Keratinocyte (primary cell): ENCODE results near the gene USP34. TPM values are rescaled to one million over a fixed set of nuclear protein-coding genes. Genes with fewer than 3 reads are reported as not detected.
"Not testable (repeated sequence)": the region's sequence is repeated elsewhere in the genome, so short reads cannot be mapped to it uniquely, and the experiment has no call there.

Experiments
- DNase-seq: peaks from one replicate; pipeline ENCODE4 v3.0.0-alpha.2; 2011; ENCODE audit warnings: low read depth, missing footprints, low spot score
- FAIRE-seq: peaks from 2 replicates; lab custom pipeline; 2011; peaks lifted over from hg19 to GRCh38; lab: Jason Lieb, UNC
- H2AFZ ChIP-seq: 2 replicates; pipeline ENCODE4 v1.6.0; 2012; ENCODE audit warnings: low read length, control low read depth, inconsistent platforms; ENCODE audit not compliant: control insufficient read depth
- H3K27ac ChIP-seq: 2 replicates; pipeline ENCODE4 v1.5.1; 2011; ENCODE audit warnings: low read length; ENCODE audit not compliant: control insufficient read depth, insufficient read depth
- H3K27me3 ChIP-seq: 3 replicates; pipeline ENCODE4 v1.6.0; 2011; ENCODE audit warnings: low read length; ENCODE audit not compliant: control insufficient read depth, insufficient read depth; ENCODE audit errors: extremely low read depth
- H3K36me3 ChIP-seq, 2 experiments: 2 replicates in 1 of 2; 3 replicates in 1 of 2; pipeline ENCODE4 v1.5.1; 2011; ENCODE audit warnings: low read length in 2 of 2, mild to moderate bottlenecking in 1 of 2; ENCODE audit not compliant: control insufficient read depth in 2 of 2, insufficient read depth in 2 of 2; ENCODE audit errors: extremely low read depth in 1 of 2
- H3K4me1 ChIP-seq: 3 replicates; pipeline ENCODE4 v1.5.1; 2011; ENCODE audit warnings: low read length; ENCODE audit not compliant: control insufficient read depth, insufficient read depth; ENCODE audit errors: extremely low read depth
- H3K4me2 ChIP-seq: 3 replicates; pipeline ENCODE4 v1.6.0; 2011; ENCODE audit warnings: low read depth, low read length; ENCODE audit not compliant: control insufficient read depth, insufficient read depth; ENCODE audit errors: extremely low read depth
- H3K4me3 ChIP-seq, 3 experiments: fragments of 200-600 bp in 1 of 3; sonication (generic) in 1 of 3; 2 replicates in 2 of 3; 3 replicates in 1 of 3; pipeline ENCODE4 v1.5.1; 2011 to 2016; ENCODE audit warnings: low read length in 3 of 3, mild to moderate bottlenecking in 3 of 3, control low read depth in 2 of 3, inconsistent platforms in 1 of 3, low read depth in 1 of 3, mixed read lengths in 1 of 3, mixed run types in 1 of 3, moderate library complexity in 1 of 3; ENCODE audit not compliant: control insufficient read depth in 2 of 3, insufficient read depth in 2 of 3; ENCODE audit errors: extremely low read depth in 1 of 3
- H3K79me2 ChIP-seq: 2 replicates; pipeline ENCODE4 v1.6.0; 2012; ENCODE audit warnings: low read length; ENCODE audit not compliant: control insufficient read depth, insufficient read depth
- H3K9ac ChIP-seq: 3 replicates; pipeline ENCODE4 v1.6.0; 2011; ENCODE audit warnings: low read length; ENCODE audit not compliant: control insufficient read depth, insufficient read depth; ENCODE audit errors: extremely low read depth
- H3K9me1 ChIP-seq: 3 replicates; pipeline ENCODE4 v1.6.0; 2011; ENCODE audit warnings: low read length; ENCODE audit not compliant: control insufficient read depth, insufficient read depth; ENCODE audit errors: extremely low read depth
- H3K9me3 ChIP-seq: 2 replicates; pipeline ENCODE4 v1.5.1; 2012; ENCODE audit warnings: low read depth, low read length; ENCODE audit not compliant: control insufficient read depth
- H4K20me1 ChIP-seq: 3 replicates; pipeline ENCODE4 v1.6.0; 2011; ENCODE audit warnings: low read length; ENCODE audit not compliant: control insufficient read depth, insufficient read depth; ENCODE audit errors: extremely low read depth
- EZH2 ChIP-seq: IDR thresholded peaks from one replicate; pipeline ENCODE4 v1.6.1; 2012; ENCODE audit warnings: inconsistent platforms, mild to moderate bottlenecking, low read length, moderate library complexity
- dilution Hi-C: fragments of 300-500 bp; cut with MboI; formaldehyde crosslinking; loops from one replicate; pipeline ENCODE4 v1.7.0; 2020; ENCODE audit warnings: low sequenced_read_pairs; ENCODE audit not compliant: extremely low pct_ligation_motif_present
- polyA plus RNA-seq, 5 experiments: library from polyadenylated mRNA; depleted of rRNA in 3 of 5; stranded (reverse) in 3 of 5; stranded (forward) in 1 of 5; unstranded in 1 of 5; fragments of >200 nt; gene quantifications; 1 replicate in 1 of 5; 2 replicates in 3 of 5; 3 replicates in 1 of 5; pipeline versions ENCODE4 v1.2.1 to v1.2.3, GENCODE V29; 2011 to 2012; ENCODE audit warnings: missing spikeins in 2 of 5, low read depth in 1 of 5, low replicate concordance in 1 of 5
- TF ChIP-seq, protein P1 (sequence below), 3 experiments: IDR thresholded peaks in 1 of 3; conservative IDR thresholded peaks in 1 of 3; optimal IDR thresholded peaks in 1 of 3; 2 replicates in 2 of 3; 3 replicates in 1 of 3; pipeline versions ENCODE3 to v1.5.1; 2011; ENCODE audit warnings: low read length in 3 of 3, mild to moderate bottlenecking in 3 of 3, moderate library complexity in 2 of 3, control low read depth in 1 of 3, inconsistent platforms in 1 of 3; ENCODE audit not compliant: insufficient read depth in 2 of 3; ENCODE audit errors: extremely low read depth in 1 of 3

Gene USP34
- polyA plus RNA-seq, 1 donor (not counting 4 experiments of a cell fraction or from before 2014, with no cell fraction given): 54.7 TPM

DNA sequence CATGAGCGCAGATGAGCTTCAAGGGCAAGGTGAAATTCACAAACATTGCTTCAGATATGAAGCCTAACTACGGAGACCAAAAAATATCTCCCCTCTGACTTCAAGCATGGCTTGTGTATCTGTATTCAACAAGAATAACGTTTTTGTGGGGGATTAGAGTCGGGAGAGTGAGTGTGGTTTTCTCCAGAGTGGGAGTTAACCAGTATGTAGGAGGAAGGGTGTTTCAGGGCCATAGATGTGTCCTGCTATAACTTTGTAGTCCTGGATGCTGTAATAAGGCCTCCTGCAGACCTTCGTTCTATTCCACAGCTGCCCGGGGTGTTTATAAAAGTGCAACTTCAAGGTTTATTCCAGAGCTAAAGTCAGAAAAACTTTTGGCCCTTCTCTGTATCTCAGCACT, 321.8 kb downstream of the USP34 start:
- Histone ChIP-seq H3K4me3 (no peak overlapping the region), H3K4me1 (peaks cover 2% of the 10 kb centered on the region), H3K79me2 (peaks cover 5% of the 10 kb centered on the region), H3K36me3 (peaks cover 5 to 7% of the 10 kb centered on the region in 2 experiments), H3K9me1 (no peaks in the 10 kb centered on the region), H3K4me2 (no peak overlapping the region), H3K27ac (no peak overlapping the region), H3K27me3 (no peaks in the 10 kb centered on the region), H2AFZ (no peak overlapping the region), H4K20me1 (no peaks in the 10 kb centered on the region), H3K9ac (no peak overlapping the region), H3K9me3 (no peaks in the 10 kb centered on the region)
- TF ChIP-seq EZH2: no peak
- TF ChIP-seq, protein P1, sequence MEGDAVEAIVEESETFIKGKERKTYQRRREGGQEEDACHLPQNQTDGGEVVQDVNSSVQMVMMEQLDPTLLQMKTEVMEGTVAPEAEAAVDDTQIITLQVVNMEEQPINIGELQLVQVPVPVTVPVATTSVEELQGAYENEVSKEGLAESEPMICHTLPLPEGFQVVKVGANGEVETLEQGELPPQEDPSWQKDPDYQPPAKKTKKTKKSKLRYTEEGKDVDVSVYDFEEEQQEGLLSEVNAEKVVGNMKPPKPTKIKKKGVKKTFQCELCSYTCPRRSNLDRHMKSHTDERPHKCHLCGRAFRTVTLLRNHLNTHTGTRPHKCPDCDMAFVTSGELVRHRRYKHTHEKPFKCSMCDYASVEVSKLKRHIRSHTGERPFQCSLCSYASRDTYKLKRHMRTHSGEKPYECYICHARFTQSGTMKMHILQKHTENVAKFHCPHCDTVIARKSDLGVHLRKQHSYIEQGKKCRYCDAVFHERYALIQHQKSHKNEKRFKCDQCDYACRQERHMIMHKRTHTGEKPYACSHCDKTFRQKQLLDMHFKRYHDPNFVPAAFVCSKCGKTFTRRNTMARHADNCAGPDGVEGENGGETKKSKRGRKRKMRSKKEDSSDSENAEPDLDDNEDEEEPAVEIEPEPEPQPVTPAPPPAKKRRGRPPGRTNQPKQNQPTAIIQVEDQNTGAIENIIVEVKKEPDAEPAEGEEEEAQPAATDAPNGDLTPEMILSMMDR (optimal IDR thresholded peaks at IDR 0.05 in 1 of 3, IDR thresholded peaks at IDR 0.05 in 1 of 3, conservative IDR thresholded peaks at IDR 0.05 in 1 of 3; ENCODE audit: extremely low read depth in 1 of 3, insufficient read depth in 2 of 3, low read length in 3 of 3): no peak
- DNase-seq (no peak), FAIRE-seq (no peak)
- dilution Hi-C loops: no loop called here

DNA sequence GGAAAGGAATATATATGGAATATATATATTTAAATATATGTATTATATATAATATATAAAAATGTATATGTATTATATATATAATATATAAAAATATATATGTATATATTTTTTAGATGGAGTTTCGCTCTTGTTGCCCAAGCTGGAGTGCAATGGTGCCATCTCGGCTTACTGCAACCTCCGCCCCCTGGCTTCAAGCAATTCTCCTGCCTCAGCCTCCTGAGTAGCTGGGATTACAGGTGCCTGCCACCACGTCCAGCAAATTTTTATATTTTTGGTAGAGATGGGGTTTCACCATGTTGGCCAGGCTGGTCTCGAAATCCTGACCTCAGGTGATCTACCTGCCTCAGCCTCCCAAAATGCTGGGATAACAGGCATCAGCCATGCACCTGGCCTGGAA, 322.8 kb downstream of the USP34 start:
- H3K9me1 ChIP-seq, H3K27me3 ChIP-seq, FAIRE-seq: not testable (repeated sequence)

DNA sequence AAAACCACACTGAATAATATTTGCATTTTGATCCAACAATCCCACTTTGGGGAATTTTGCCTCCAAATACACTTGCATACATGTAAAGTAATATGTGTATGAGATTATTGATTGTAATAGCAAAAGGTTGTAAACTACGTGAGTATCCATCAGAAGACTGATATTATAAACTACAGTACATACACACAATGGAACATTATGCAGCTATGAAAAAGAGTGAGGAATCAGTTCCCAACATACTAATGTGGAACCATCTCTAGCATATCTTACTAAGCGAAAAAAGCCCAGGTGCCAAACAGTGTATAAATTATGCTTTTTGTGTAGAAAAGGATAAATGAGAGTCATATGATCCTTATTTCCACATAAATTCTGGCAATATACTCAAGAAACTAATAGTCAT, 324.9 kb downstream of the USP34 start:
- Histone ChIP-seq H3K4me3 (no peak overlapping the region), H3K9me1 (no peaks in the 10 kb centered on the region), H3K27ac (no peak overlapping the region), H4K20me1 (no peaks in the 10 kb centered on the region), H3K36me3 (peaks cover 3 to 7% of the 10 kb centered on the region in 2 experiments), H3K4me2 (peak overlapping the region; percentile 79), H3K4me1 (peaks cover 2% of the 10 kb centered on the region), H3K9me3 (no peaks in the 10 kb centered on the region), H3K79me2 (peaks cover 5% of the 10 kb centered on the region), H2AFZ (no peak overlapping the region), H3K27me3 (no peaks in the 10 kb centered on the region), H3K9ac (no peak overlapping the region)
- FAIRE-seq (no peak), DNase-seq (no peak)
- TF ChIP-seq, protein P1 (optimal IDR thresholded peaks at IDR 0.05 in 1 of 3, IDR thresholded peaks at IDR 0.05 in 1 of 3, conservative IDR thresholded peaks at IDR 0.05 in 1 of 3; ENCODE audit: extremely low read depth in 1 of 3, insufficient read depth in 2 of 3, low read length in 3 of 3): no peak
- dilution Hi-C loops: no loop called here

More for the DNA sequence above, 322.8 kb downstream of the USP34 start:
- H4K20me1 ChIP-seq, H3K27ac ChIP-seq, H3K9ac ChIP-seq, DNase-seq, H3K4me2 ChIP-seq, H3K4me3 ChIP-seq, H3K36me3 ChIP-seq, H3K9me3 ChIP-seq, H2AFZ ChIP-seq, H3K79me2 ChIP-seq, dilution Hi-C loops, H3K4me1 ChIP-seq: not testable (repeated sequence)
